Neural progenitor cell (in vitro differentiated cells): Measurements from ENCODE around the gene MRPL40.

Experiments used
- CTCF ChIP-seq: fragments of 200-600 bp; sonication (generic); IDR thresholded peaks from 2 replicates; pipeline ENCODE4 v1.5.1; 2017; ENCODE audit warnings: antibody characterized with exemption, mild to moderate bottlenecking
- EZH2 ChIP-seq: fragments of 200-600 bp; sonication (generic); IDR thresholded peaks from 2 replicates; pipeline ENCODE4 v1.6.1; 2017; ENCODE audit warnings: antibody characterized with exemption, mild to moderate bottlenecking, moderate library complexity
- EZH2phosphoT487 ChIP-seq: fragments of 200-600 bp; sonication (generic); IDR thresholded peaks from 2 replicates; pipeline ENCODE4 v1.6.1; 2017; ENCODE audit warnings: antibody characterized with exemption

GRCh38 chr22:19412923-19413322 lies 19.4 kb upstream of the MRPL40 start:
- no peak for TF ChIP-seq CTCF
- TF ChIP-seq EZH2: no peak
- TF ChIP-seq EZH2phosphoT487: no peak
